Measurements from ENCODE around the gene RASA2. TPM values are rescaled to one million over a fixed set of nuclear protein-coding genes. Genes with fewer than 3 reads are reported as not detected.

RASA2 gene
- total RNA-seq, 4 donors from 2014 or later, result 23.2 to 34.1 (median 27.1) TPM

GRCh38 chr3:141618938-141619337 lies 132.1 kb downstream of the RASA2 start:
- no peak for TF ChIP-seq CTCF (IDR thresholded peaks at IDR 0.05; ENCODE audit: low read depth)

- no peak for TF ChIP-seq CTCF (IDR thresholded peaks at IDR 0.05; ENCODE audit: low read depth)
These were observed 132.6 kb downstream of the RASA2 start for GRCh38 chr3:141619450-141619849.

- TF ChIP-seq CTCF (IDR thresholded peaks at IDR 0.05; ENCODE audit: low read depth), result no peak
These were observed 136.9 kb downstream of the RASA2 start for GRCh38 chr3:141623691-141624090.

- no peak for TF ChIP-seq CTCF (IDR thresholded peaks at IDR 0.05; ENCODE audit: low read depth)
These were observed 138.7 kb downstream of the RASA2 start for GRCh38 chr3:141625506-141625905.

- TF ChIP-seq CTCF (IDR thresholded peaks at IDR 0.05; ENCODE audit: low read depth), result no peak
These were observed 143.1 kb downstream of the RASA2 start for GRCh38 chr3:141629976-141630375.

GRCh38 chr3:141632779-141633374 lies 146.1 kb downstream of the RASA2 start:
- no peak for TF ChIP-seq CTCF (IDR thresholded peaks at IDR 0.05; ENCODE audit: low read depth)

- no peak for TF ChIP-seq CTCF (IDR thresholded peaks at IDR 0.05; ENCODE audit: low read depth)
These were observed 155.4 kb downstream of the RASA2 start for GRCh38 chr3:141642215-141642614.

All from subcutaneous adipose tissue (tissue), 4 donors.